Ecto neural progenitor cell (in vitro differentiated cells): ENCODE results near the gene RAP2B.
"Not testable (repeated sequence)": the region's sequence is repeated elsewhere in the genome, so short reads cannot be mapped to it uniquely, and the experiment has no call there.

Source experiments
- DNase-seq: peaks from one replicate; pipeline ENCODE4 v3.0.0-alpha.2; 2018; ENCODE audit warnings: low spot score

RAP2B gene

GRCh38 chr3:153161714-153162512, at the start of gene RAP2B:
Gene RAP2B (plus strand): TSS chr3:153162226. CDS start chr3:153162694, 468 bp downstream.
- peak; percentile 97 for DNase-seq

- no peak for DNase-seq
Measured at GRCh38 chr3:153113541-153113940, 48.5 kb upstream of the RAP2B start.

GRCh38 chr3:153114270-153114669, 47.8 kb upstream of the RAP2B start:
- DNase-seq: not testable (repeated sequence)

GRCh38 chr3:153115326-153115725, 46.7 kb upstream of the RAP2B start:
- DNase-seq: no peak

GRCh38 chr3:153127788-153128187, 34.2 kb upstream of the RAP2B start:
- no peak for DNase-seq

- no peak for DNase-seq
Measured at GRCh38 chr3:153129426-153129825, 32.6 kb upstream of the RAP2B start.

GRCh38 chr3:153129866-153130265, 32.2 kb upstream of the RAP2B start:
- no peak for DNase-seq

- no peak for DNase-seq
Measured at GRCh38 chr3:153130312-153130977, 31.6 kb upstream of the RAP2B start.

- no peak for DNase-seq
Measured at GRCh38 chr3:153137626-153138025, 24.4 kb upstream of the RAP2B start.

GRCh38 chr3:153138276-153139210, 23.5 kb upstream of the RAP2B start:
- no peak for DNase-seq

- no peak for DNase-seq
Measured at GRCh38 chr3:153142961-153143360, 19.1 kb upstream of the RAP2B start.

- DNase-seq: no peak
Measured at GRCh38 chr3:153144071-153144470, 18.0 kb upstream of the RAP2B start.

GRCh38 chr3:153144779-153145178, 17.2 kb upstream of the RAP2B start:
- no peak for DNase-seq

GRCh38 chr3:153145454-153145853, 16.6 kb upstream of the RAP2B start:
- no peak for DNase-seq

- no peak for DNase-seq
Measured at GRCh38 chr3:153146191-153147053, 15.6 kb upstream of the RAP2B start.

- DNase-seq: no peak
Measured at GRCh38 chr3:153150991-153151390, 11.0 kb upstream of the RAP2B start.

GRCh38 chr3:153155786-153156185, 6.2 kb upstream of the RAP2B start:
- DNase-seq: not testable (repeated sequence)

- DNase-seq: no peak
Measured at GRCh38 chr3:153158189-153158588, 3.8 kb upstream of the RAP2B start.

- no peak for DNase-seq
Measured at GRCh38 chr3:153158961-153159735, 2.9 kb upstream of the RAP2B start.

GRCh38 chr3:153159771-153160397, 2.1 kb upstream of the RAP2B start:
- DNase-seq: no peak
